Measurements from ENCODE around the gene TSPAN13.

The TSPAN13 gene

DNA sequence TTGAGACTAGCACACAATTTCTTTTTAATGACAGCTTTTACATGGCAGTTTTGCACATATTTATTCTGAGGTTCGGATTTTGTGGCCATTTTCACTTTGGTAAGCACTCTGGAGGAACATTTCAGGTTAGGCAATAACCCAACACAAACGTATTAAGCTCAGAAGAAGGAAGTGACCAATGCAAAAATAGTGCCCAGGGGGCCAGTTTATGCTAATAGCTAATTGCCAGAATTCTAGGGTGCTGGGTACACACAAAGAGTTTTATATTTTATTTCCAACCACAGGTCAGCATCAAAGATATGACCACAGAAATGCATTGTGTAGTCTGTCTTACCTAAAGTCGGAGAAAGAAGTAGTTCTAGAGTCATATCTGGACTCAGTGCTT is 59.7 kb downstream of the TSPAN13 start:
- Histone ChIP-seq H3K4me2 (ENCODE audit: low read depth, low read length) (no peak overlapping the region), H3K9me2 (replicated peaks; ENCODE audit: insufficient read depth, low read length) (no peaks in the 10 kb centered on the region), H3K9me3 (replicated peaks; ENCODE audit: insufficient read depth, low read length) (no peaks in the 10 kb centered on the region), H2AFZ (ENCODE audit: low read length) (no peak overlapping the region), H3K9ac (ENCODE audit: low read length) (no peak overlapping the region), H3K4me1 (ENCODE audit: low read length) (no peaks in the 10 kb centered on the region), H3K79me2 (ENCODE audit: low read length) (no peaks in the 10 kb centered on the region), H3F3A (ENCODE audit: insufficient read depth, low read length) (no peaks in the 10 kb centered on the region), H3K36me3 (replicated peaks; ENCODE audit: insufficient read depth, low read length) (no peaks in the 10 kb centered on the region), H3K27me3 (replicated peaks; ENCODE audit: insufficient read depth, low read length) (no peaks in the 10 kb centered on the region), H4K20me1 (ENCODE audit: insufficient read depth, low read length) (no peaks in the 10 kb centered on the region), H3K4me3 (ENCODE audit: low read length) (no peak overlapping the region), H3K27ac (ENCODE audit: low read length) (no peak overlapping the region)
- TF ChIP-seq EZH2 (optimal IDR thresholded peaks at IDR 0.05; ENCODE audit: low read depth, low read length) (no peak), EZH2phosphoT487 (IDR thresholded peaks at IDR 0.05; ENCODE audit: low read length) (no peak)
- TF ChIP-seq, protein P1, sequence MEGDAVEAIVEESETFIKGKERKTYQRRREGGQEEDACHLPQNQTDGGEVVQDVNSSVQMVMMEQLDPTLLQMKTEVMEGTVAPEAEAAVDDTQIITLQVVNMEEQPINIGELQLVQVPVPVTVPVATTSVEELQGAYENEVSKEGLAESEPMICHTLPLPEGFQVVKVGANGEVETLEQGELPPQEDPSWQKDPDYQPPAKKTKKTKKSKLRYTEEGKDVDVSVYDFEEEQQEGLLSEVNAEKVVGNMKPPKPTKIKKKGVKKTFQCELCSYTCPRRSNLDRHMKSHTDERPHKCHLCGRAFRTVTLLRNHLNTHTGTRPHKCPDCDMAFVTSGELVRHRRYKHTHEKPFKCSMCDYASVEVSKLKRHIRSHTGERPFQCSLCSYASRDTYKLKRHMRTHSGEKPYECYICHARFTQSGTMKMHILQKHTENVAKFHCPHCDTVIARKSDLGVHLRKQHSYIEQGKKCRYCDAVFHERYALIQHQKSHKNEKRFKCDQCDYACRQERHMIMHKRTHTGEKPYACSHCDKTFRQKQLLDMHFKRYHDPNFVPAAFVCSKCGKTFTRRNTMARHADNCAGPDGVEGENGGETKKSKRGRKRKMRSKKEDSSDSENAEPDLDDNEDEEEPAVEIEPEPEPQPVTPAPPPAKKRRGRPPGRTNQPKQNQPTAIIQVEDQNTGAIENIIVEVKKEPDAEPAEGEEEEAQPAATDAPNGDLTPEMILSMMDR (IDR thresholded peaks at IDR 0.05; ENCODE audit: low read length) = no peak
- DNase-seq = no peak

DNA sequence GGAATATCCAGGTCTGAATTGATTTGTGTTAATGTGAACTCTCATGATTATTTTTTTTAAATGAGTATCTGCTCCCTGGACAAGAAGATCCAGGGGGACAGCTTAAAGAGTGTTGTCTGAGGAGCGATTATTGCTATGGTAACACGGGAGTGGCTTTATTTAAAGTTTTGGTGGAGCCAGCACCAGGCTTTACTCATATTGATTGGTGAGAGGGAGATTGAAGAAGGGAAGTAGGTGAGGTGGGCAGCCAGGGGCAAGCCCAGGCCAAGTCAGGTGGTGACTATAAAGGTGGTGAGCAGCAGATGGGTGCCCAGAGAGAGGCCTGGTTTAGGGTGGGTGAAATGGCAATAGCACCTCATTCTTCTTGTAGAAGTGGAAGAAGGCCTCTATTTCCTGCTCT is 61.4 kb downstream of the TSPAN13 start:
- Histone ChIP-seq H3F3A (ENCODE audit: insufficient read depth, low read length) (no peaks in the 10 kb centered on the region), H3K4me2 (ENCODE audit: low read depth, low read length) (no peak overlapping the region), H4K20me1 (ENCODE audit: insufficient read depth, low read length) (no peaks in the 10 kb centered on the region), H3K36me3 (replicated peaks; ENCODE audit: insufficient read depth, low read length) (no peaks in the 10 kb centered on the region), H3K27me3 (replicated peaks; ENCODE audit: insufficient read depth, low read length) (no peaks in the 10 kb centered on the region), H3K9ac (ENCODE audit: low read length) (no peak overlapping the region), H3K27ac (ENCODE audit: low read length) (no peak overlapping the region), H3K9me3 (replicated peaks; ENCODE audit: insufficient read depth, low read length) (no peaks in the 10 kb centered on the region), H3K4me1 (ENCODE audit: low read length) (no peaks in the 10 kb centered on the region), H3K4me3 (ENCODE audit: low read length) (no peak overlapping the region), H3K79me2 (ENCODE audit: low read length) (no peaks in the 10 kb centered on the region), H2AFZ (ENCODE audit: low read length) (no peak overlapping the region), H3K9me2 (replicated peaks; ENCODE audit: insufficient read depth, low read length) (no peaks in the 10 kb centered on the region)
- TF ChIP-seq EZH2phosphoT487 (IDR thresholded peaks at IDR 0.05; ENCODE audit: low read length) (no peak), EZH2 (optimal IDR thresholded peaks at IDR 0.05; ENCODE audit: low read depth, low read length) (no peak)
- TF ChIP-seq, protein P1 (IDR thresholded peaks at IDR 0.05; ENCODE audit: low read length) = no peak
- no peak for DNase-seq

- H3F3A ChIP-seq (ENCODE audit: insufficient read depth, low read length) = no peaks in the 10 kb centered on the region
- no peaks in the 10 kb centered on the region for H4K20me1 ChIP-seq (ENCODE audit: insufficient read depth, low read length)
- H3K4me1 ChIP-seq (ENCODE audit: low read length) = no peaks in the 10 kb centered on the region
- H3K27me3 ChIP-seq (replicated peaks; ENCODE audit: insufficient read depth, low read length) = no peaks in the 10 kb centered on the region
- no peak overlapping the region for H3K4me3 ChIP-seq (ENCODE audit: low read length)
- no peaks in the 10 kb centered on the region for H3K9me2 ChIP-seq (replicated peaks; ENCODE audit: insufficient read depth, low read length)
- TF ChIP-seq EZH2phosphoT487 (IDR thresholded peaks at IDR 0.05; ENCODE audit: low read length) (no peak), EZH2 (optimal IDR thresholded peaks at IDR 0.05; ENCODE audit: low read depth, low read length) (no peak)
- TF ChIP-seq, protein P1 (IDR thresholded peaks at IDR 0.05; ENCODE audit: low read length) = no peak
- DNase-seq = no peak
- H3K27ac ChIP-seq (ENCODE audit: low read length) = no peak overlapping the region
- H3K79me2 ChIP-seq (ENCODE audit: low read length) = no peaks in the 10 kb centered on the region
- no peak overlapping the region for H3K4me2 ChIP-seq (ENCODE audit: low read depth, low read length)
- no peak overlapping the region for H2AFZ ChIP-seq (ENCODE audit: low read length)
- no peaks in the 10 kb centered on the region for H3K36me3 ChIP-seq (replicated peaks; ENCODE audit: insufficient read depth, low read length)
- H3K9me3 ChIP-seq (replicated peaks; ENCODE audit: insufficient read depth, low read length) = no peaks in the 10 kb centered on the region
- H3K9ac ChIP-seq (ENCODE audit: low read length) = no peak overlapping the region
Measured at GRCh38 chr7:16816824-16817223, 63.3 kb downstream of the TSPAN13 start.

Measured in MM.1S (cell line).